Omental fat pad (tissue), 4 donors: Measurements from ENCODE around the gene VWA8. TPM values are rescaled to one million over a fixed set of nuclear protein-coding genes. Genes with fewer than 3 reads are reported as not detected.
A peak's percentile ranks its signal among the peaks of the same experiment; 100 is the strongest.
"Not testable (repeated sequence)": the region's sequence is repeated elsewhere in the genome, so short reads cannot be mapped to it uniquely, and the experiment has no call there.

Source experiments
- ATAC-seq: fragments of 150-250 bp; one replicate; pipeline ENCODE4 v1.9.1; 2016; ENCODE audit warnings: mild to moderate bottlenecking, moderate library complexity; ENCODE audit not compliant: low FRiP score
- DNase-seq: peaks from one replicate; pipeline ENCODE4 v3.0.0-alpha.2; 2019; ENCODE audit warnings: low spot score
- total RNA-seq, 4 donors: library from RNA; depleted of rRNA; stranded (reverse); fragments of >200 nt; gene quantifications; one replicate each; pipeline ENCODE4 v1.1.0, GENCODE V29; 2016
- TF ChIP-seq, protein P1 (sequence below), 3 donors: fragments of 450-650 bp; IDR thresholded peaks; one replicate each; pipeline ENCODE4 v1.5.1; 2016 to 2017; ENCODE audit warnings: antibody characterized with exemption in 3 of 3, mild to moderate bottlenecking in 3 of 3, moderate library complexity in 2 of 3

VWA8 gene
- total RNA-seq, 4 donors from 2014 or later, result 12.4 to 24.7 (median 18.3) TPM

DNA sequence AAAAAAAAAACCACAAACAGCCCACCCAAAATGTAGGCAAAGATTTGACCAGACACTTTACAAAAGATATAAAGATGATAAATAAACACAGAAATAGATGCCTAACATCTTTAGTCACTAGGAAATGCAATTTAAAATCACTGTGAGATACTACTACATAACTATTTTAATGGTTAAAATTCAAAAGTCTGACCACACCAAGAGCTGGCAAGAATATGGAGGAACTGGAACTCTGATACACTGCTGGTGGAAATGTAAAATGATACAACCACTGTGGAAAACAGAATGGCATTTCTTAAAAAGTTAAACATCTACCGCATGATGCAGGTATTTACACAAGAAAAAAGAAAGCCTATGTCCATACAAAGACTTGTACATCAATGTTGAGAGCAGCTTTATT, 26.8 kb downstream of the VWA8 start:
- TF ChIP-seq, protein P1, sequence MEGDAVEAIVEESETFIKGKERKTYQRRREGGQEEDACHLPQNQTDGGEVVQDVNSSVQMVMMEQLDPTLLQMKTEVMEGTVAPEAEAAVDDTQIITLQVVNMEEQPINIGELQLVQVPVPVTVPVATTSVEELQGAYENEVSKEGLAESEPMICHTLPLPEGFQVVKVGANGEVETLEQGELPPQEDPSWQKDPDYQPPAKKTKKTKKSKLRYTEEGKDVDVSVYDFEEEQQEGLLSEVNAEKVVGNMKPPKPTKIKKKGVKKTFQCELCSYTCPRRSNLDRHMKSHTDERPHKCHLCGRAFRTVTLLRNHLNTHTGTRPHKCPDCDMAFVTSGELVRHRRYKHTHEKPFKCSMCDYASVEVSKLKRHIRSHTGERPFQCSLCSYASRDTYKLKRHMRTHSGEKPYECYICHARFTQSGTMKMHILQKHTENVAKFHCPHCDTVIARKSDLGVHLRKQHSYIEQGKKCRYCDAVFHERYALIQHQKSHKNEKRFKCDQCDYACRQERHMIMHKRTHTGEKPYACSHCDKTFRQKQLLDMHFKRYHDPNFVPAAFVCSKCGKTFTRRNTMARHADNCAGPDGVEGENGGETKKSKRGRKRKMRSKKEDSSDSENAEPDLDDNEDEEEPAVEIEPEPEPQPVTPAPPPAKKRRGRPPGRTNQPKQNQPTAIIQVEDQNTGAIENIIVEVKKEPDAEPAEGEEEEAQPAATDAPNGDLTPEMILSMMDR (IDR thresholded peaks at IDR 0.05), result no peak
- DNase-seq, result no peak
- ATAC-seq, result no peak

DNA sequence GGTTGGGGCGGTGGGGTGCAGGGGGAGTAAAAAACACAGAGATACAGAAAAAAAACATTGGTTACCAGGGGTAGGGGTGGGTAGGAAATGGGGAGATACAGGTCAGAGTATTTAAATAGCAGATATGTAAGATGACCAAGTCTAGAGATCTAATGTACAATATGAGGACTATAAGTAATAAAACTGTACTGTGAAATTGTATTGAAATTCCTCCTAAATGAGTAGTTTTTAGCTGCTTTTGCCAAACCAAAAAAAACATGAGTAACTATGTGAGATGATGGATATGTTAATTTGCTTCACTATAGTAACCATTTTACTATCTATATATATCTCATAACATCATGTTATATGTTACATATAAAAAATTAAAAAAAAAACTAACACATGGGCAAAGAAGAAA, 29.6 kb downstream of the VWA8 start:
- TF ChIP-seq, protein P1 (IDR thresholded peaks at IDR 0.05), result no peak
- no peak for DNase-seq
- ATAC-seq, result no peak

DNA sequence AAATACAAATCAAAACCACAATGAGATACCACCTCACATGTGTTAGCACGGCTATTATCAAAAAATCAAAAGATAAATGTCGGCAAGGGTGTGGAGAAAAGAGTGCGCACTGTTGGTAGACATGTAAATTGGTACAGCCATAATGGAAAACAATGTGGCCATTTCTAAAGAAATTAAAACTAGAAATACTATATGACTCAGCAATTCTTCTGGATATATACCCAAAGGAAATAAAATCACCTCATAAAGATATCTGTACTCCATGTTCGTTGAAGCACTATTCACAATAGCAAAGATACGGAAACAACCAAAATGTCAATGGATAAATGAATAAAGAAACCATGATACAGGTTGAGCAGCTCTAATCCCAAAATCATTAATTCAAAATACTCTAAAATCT, 30.8 kb downstream of the VWA8 start:
- TF ChIP-seq, protein P1 (IDR thresholded peaks at IDR 0.05), result no peak
- DNase-seq (no peak), ATAC-seq (no peak)

DNA sequence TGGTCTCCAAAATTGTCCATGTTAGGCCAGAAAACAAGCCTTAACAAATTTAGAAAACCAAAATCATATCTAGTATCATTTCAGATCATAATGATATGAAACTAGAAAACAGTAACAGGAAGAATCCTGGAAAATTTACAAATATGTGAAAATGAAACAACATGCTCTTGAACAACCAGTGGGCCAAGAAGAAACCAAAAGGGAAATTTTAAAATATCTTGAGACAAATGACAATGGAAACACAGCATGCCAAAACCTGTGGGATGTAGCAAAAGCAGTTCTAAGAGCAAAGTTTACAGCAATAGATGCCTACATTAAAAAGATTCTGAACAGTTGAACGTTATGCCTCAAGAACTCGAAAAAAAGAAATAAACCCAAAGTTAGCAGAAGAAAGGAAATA, 32.6 kb downstream of the VWA8 start:
- DNase-seq (no peak), ATAC-seq (no peak)
- TF ChIP-seq, protein P1 (IDR thresholded peaks at IDR 0.05), result no peak

DNA sequence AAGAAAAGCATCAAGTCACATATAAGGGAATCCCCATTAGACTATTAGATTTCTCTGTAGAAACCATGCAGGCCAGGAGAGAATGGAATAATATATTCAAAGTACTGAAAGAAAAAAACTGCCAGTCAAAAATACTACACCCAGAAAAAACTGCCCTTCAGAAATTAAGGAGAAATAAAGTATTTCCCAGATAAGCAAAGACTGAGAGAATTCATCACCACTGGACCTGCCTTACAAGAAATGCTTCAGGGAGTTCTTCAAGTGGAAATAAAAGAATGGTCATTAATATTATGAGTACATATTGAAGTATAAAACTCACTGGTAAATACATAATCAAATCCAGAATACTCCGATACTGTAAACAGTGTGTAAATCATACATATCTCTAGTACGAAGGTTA, 35.9 kb downstream of the VWA8 start:
- DNase-seq, result no peak
- TF ChIP-seq, protein P1 (IDR thresholded peaks at IDR 0.05), result no peak
- no peak for ATAC-seq

DNA sequence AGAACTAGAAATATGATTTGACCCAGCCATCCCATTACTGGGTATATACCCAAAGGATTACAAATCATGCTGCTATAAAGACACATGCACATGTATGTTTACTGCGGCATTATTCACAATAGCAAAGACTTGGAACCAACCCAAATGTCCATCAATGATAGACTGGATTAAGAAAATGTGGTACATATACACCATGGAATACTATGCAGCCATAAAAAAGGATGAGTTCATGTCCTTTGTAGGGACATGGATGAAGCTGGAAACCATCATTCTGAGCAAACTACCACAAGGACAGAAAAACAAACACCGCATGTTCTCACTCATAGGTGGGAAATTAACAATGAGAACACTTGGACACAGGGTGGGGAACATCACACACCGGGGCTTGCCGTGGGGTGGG, 38.0 kb downstream of the VWA8 start:
- ATAC-seq, result not testable (repeated sequence)

DNA sequence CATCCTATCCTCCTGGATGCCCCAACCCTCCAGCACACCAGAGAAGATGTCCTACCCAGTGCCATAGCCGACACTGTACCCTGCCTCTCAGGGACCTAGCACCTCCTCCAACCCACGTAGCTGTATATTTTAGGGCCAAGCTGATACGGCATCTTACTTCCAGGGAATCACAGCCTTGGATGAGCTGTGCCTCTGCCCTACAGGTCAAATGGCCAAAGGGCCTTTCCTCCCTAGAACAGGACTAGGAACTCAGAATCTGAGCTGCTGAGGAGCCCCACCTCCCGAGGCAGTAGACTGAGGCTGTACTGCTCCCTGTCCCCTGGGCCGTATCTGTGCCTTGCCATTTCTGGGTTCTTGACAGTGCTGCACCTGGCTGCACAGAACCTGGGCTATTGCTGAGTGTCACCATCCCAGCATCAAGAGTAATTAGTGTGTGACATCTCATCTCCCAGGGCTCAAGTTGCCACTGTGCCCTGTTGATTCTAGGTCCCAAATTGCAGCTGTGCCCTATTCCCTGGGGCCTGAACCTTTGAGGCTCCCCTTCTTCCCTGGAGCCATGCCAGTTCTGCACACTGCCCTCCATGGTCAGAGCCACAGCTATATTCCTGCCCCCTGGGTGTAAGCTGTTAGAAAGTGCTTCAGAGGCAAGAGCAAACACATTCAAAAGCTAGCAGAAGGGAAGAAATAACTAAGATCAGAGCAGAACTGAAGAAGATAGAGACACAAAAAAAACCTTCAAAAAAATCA, 41.0 kb downstream of the VWA8 start:
- TF ChIP-seq, protein P1 (IDR thresholded peaks at IDR 0.05), result no peak
- ATAC-seq, result peak; percentile 23
- no peak for DNase-seq

More for the DNA sequence above, 38.0 kb downstream of the VWA8 start:
- not testable (repeated sequence) for DNase-seq
